Esophagus squamous epithelium (tissue), 4 donors: ENCODE results near the gene AK8.

Experiments used
- POLR2A ChIP-seq, 4 donors: fragments of 450-650 bp; IDR thresholded peaks; one replicate each; pipeline ENCODE4 v1.6.1; 2017; ENCODE audit warnings: antibody characterized with exemption in 4 of 4, mild to moderate bottlenecking in 4 of 4, moderate library complexity in 3 of 4
- TF ChIP-seq, protein P1 (sequence below), 6 experiments: fragments of 450-650 bp in 4 of 6; fragments of 200-600 bp in 2 of 6; sonication (generic) in 2 of 6; IDR thresholded peaks; one replicate each; pipeline ENCODE4 v1.5.1; 2016 to 2019; ENCODE audit warnings: antibody characterized with exemption in 6 of 6, mild to moderate bottlenecking in 4 of 6, moderate library complexity in 4 of 6

DNA sequence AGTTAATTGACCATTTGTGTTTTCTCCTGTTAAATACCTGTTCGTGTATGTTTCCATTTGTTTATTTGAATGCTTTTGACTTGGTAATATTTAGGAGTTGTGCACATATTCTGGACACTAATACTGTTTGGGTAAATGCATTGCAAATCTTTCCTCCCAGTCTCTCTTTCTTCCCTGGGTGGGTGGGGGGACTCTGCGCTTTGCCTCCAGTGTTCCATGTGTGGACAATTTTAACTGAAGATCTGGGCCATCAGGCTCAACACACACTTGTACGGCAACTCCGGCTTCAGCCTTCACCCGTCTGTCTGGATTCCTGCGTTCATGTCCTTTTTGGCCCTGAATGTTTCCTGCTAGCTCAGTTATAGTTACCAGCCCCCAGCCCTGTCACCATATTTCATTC, 167.8 kb downstream of the AK8 start:
- TF ChIP-seq, protein P1, sequence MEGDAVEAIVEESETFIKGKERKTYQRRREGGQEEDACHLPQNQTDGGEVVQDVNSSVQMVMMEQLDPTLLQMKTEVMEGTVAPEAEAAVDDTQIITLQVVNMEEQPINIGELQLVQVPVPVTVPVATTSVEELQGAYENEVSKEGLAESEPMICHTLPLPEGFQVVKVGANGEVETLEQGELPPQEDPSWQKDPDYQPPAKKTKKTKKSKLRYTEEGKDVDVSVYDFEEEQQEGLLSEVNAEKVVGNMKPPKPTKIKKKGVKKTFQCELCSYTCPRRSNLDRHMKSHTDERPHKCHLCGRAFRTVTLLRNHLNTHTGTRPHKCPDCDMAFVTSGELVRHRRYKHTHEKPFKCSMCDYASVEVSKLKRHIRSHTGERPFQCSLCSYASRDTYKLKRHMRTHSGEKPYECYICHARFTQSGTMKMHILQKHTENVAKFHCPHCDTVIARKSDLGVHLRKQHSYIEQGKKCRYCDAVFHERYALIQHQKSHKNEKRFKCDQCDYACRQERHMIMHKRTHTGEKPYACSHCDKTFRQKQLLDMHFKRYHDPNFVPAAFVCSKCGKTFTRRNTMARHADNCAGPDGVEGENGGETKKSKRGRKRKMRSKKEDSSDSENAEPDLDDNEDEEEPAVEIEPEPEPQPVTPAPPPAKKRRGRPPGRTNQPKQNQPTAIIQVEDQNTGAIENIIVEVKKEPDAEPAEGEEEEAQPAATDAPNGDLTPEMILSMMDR (IDR thresholded peaks at IDR 0.05): no peak
- no peak for TF ChIP-seq POLR2A (IDR thresholded peaks at IDR 0.05)
